ENCODE data around the gene FUS. TPM values are rescaled to one million over a fixed set of nuclear protein-coding genes. Genes with fewer than 3 reads are reported as not detected.

The FUS gene
- total RNA-seq, 1 donor from 2014 or later: 752 TPM

- peaks cover under 1% of the 10 kb centered on the region for H3K4me1 Mint-ChIP-seq
- H3K36me3 Mint-ChIP-seq (ENCODE audit: low read depth): no peaks in the 10 kb centered on the region
- no peaks in the 10 kb centered on the region for H3K9me3 Mint-ChIP-seq
- no peak overlapping the region for H3K27ac Mint-ChIP-seq
- DNase-seq (no peak), ATAC-seq (ENCODE audit: low read depth) (no peak)
- peaks cover 15% of the 10 kb centered on the region for H3K27me3 Mint-ChIP-seq
- POLR2A ChIA-PET: no interaction called here
- no peak overlapping the region for H3K4me3 Mint-ChIP-seq
- TF ChIP-seq, protein P1, sequence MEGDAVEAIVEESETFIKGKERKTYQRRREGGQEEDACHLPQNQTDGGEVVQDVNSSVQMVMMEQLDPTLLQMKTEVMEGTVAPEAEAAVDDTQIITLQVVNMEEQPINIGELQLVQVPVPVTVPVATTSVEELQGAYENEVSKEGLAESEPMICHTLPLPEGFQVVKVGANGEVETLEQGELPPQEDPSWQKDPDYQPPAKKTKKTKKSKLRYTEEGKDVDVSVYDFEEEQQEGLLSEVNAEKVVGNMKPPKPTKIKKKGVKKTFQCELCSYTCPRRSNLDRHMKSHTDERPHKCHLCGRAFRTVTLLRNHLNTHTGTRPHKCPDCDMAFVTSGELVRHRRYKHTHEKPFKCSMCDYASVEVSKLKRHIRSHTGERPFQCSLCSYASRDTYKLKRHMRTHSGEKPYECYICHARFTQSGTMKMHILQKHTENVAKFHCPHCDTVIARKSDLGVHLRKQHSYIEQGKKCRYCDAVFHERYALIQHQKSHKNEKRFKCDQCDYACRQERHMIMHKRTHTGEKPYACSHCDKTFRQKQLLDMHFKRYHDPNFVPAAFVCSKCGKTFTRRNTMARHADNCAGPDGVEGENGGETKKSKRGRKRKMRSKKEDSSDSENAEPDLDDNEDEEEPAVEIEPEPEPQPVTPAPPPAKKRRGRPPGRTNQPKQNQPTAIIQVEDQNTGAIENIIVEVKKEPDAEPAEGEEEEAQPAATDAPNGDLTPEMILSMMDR (IDR thresholded peaks at IDR 0.05): no peak
- CTCF ChIA-PET: no interaction called here
- intact Hi-C loops (cut with micrococcal nuclease): no loop called here
Measured at GRCh38 chr16:31223044-31223443, 43.1 kb downstream of the FUS start.

GRCh38 chr16:31224092-31224955 lies 44.4 kb downstream of the FUS start:
- POLR2A ChIA-PET: no interaction called here
- Mint-ChIP-seq H3K9me3 (no peaks in the 10 kb centered on the region), H3K4me3 (no peak overlapping the region), H3K27me3 (peaks cover 12% of the 10 kb centered on the region), H3K4me1 (no peaks in the 10 kb centered on the region), H3K36me3 (ENCODE audit: low read depth) (no peaks in the 10 kb centered on the region), H3K27ac (no peak overlapping the region)
- CTCF ChIA-PET: no interaction called here
- DNase-seq (no peak), ATAC-seq (ENCODE audit: low read depth) (no peak)
- intact Hi-C loops (cut with micrococcal nuclease): no loop called here
- TF ChIP-seq, protein P1 (IDR thresholded peaks at IDR 0.05): no peak

DNA sequence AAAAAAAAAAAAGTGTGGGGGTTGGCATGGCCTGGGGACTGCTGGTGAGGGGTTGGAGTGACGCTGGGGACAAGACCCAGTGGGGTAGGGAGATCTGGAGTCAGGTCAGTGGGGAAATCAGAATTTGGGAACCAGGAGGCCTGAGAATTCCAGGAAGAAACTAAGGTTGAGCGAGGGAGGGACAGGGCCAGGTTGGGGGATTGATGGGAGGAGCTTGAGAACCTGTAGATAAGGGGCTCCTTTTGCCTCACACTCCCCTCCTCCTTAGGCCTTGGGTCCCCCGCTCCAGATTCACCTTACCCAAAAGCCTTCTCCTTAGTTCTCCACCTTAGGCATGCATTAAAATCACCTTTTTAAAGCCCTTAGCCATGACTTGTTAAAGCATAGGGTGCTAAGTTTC lies 45.3 kb downstream of the FUS start:
- intact Hi-C loops (cut with micrococcal nuclease): no loop called here
- no peak for DNase-seq
- no peak overlapping the region for H3K4me3 Mint-ChIP-seq
- H3K27me3 Mint-ChIP-seq: peaks cover 16% of the 10 kb centered on the region
- ChIA-PET CTCF (no interaction called here), POLR2A (no interaction called here)
- no peaks in the 10 kb centered on the region for H3K36me3 Mint-ChIP-seq (ENCODE audit: low read depth)
- no peaks in the 10 kb centered on the region for H3K9me3 Mint-ChIP-seq
- no peak overlapping the region for H3K27ac Mint-ChIP-seq
- no peaks in the 10 kb centered on the region for H3K4me1 Mint-ChIP-seq
- ATAC-seq (ENCODE audit: low read depth): no peak
- TF ChIP-seq, protein P1 (IDR thresholded peaks at IDR 0.05): no peak

DNA sequence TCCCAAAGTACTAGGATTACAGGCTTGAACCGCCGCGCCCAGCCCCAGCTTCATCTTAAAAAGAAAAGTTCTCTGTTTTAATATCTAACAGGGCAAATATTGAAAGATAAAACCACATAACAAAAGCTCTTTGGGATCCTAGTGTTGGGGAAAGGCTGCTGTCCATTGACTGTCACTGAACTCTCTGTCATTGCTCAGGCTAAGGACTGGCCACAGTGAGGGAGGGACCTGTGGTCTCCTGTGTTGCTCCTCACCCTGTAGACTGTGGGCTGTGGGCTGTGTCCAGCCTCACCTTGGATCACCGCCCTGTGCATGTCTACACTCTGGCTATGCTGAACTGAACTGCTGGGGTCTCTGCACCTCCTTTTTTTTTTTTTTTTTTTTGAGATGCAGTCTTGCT lies 48.3 kb downstream of the FUS start:
- no peaks in the 10 kb centered on the region for H3K4me1 Mint-ChIP-seq
- H3K4me3 Mint-ChIP-seq: no peak overlapping the region
- CTCF ChIA-PET: no interaction called here
- ATAC-seq (ENCODE audit: low read depth): no peak
- intact Hi-C loops (cut with micrococcal nuclease): no loop called here
- POLR2A ChIA-PET: interaction anchor here (0.5 to 0.7 kb wide), 3 partner anchors 16 to 230 kb away, joined by 5 to 8 read pairs (median 5); no protein-coding TSS in a partner anchor
- TF ChIP-seq, protein P1 (IDR thresholded peaks at IDR 0.05): no peak
- peaks cover 4% of the 10 kb centered on the region for H3K27me3 Mint-ChIP-seq
- H3K9me3 Mint-ChIP-seq: no peaks in the 10 kb centered on the region
- DNase-seq: no peak
- no peak overlapping the region for H3K27ac Mint-ChIP-seq
- H3K36me3 Mint-ChIP-seq (ENCODE audit: low read depth): no peaks in the 10 kb centered on the region

DNA sequence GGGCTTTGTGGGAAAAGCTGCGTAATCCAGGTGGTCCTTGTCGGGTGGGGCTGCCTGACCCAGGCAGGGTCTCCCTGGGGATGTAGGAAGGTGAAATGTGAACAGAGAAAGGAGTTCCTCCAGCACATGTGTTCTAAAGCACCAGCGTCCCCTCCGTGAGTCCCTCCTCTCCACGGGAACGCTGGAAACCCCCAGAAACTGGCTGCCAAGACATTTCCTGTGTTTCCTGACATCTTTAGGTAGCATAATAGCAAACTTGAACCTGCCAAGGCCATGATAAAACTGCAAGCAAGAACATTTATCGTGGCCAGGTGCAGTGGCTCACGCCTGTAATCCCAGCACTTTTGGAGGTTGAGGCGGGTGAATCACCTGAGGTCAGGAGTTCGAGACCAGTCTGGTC lies 49.6 kb downstream of the FUS start:
- TF ChIP-seq, protein P1 (IDR thresholded peaks at IDR 0.05): no peak
- ChIA-PET POLR2A (interaction anchor here (0.6 kb wide), 1 partner anchor 32 kb away, joined by 3 read pairs; no protein-coding TSS in a partner anchor), CTCF (no interaction called here)
- Mint-ChIP-seq H3K36me3 (ENCODE audit: low read depth) (no peaks in the 10 kb centered on the region), H3K9me3 (no peaks in the 10 kb centered on the region), H3K4me1 (no peaks in the 10 kb centered on the region), H3K4me3 (no peak overlapping the region), H3K27me3 (peaks cover 4% of the 10 kb centered on the region), H3K27ac (no peak overlapping the region)
- intact Hi-C loops (cut with micrococcal nuclease): no loop called here
- ATAC-seq (ENCODE audit: low read depth) (no peak), DNase-seq (no peak)
